HepG2 (cell line): Measurements from ENCODE around the gene CEP89. TPM values are rescaled to one million over a fixed set of nuclear protein-coding genes. Genes with fewer than 3 reads are reported as not detected.

Source experiments
- ATAC-seq: fragments of 200-7000 bp; cut with Tn5 transposase; 3 replicates; pipeline ENCODE4 v1.9.1; 2020; ENCODE audit warnings: mild to moderate bottlenecking, moderate library complexity
- BruUV-seq: library from RNA; stranded (reverse); fragments of 400-500 nt; replicated peaks from 2 replicates; lab custom pipeline; 2021; lab: Mats Ljungman, UMichigan
- CTCF ChIA-PET: fragments of 300-600 bp; formaldehyde crosslinking; extraction: SDS; loops from one replicate; lab custom pipeline; 2021; ENCODE audit warnings: low total read pairs, inconsistent platforms, low intra/inter-chr PET ratio; lab: Yijun Ruan, JAX
- POLR2A ChIA-PET: fragments of 350-600 bp; sonication (Branson Sonifier 250); formaldehyde crosslinking; loops from one replicate; lab custom pipeline; 2020; ENCODE audit warnings: antibody characterized with exemption, inconsistent platforms; lab: Yijun Ruan, JAX
- DNase-seq: peaks from one replicate; pipeline ENCODE4 v3.0.0-alpha.2; 2015; ENCODE audit warnings: low spot score
- FAIRE-seq: peaks from 3 replicates; lab custom pipeline; 2011; peaks lifted over from hg19 to GRCh38; lab: Jason Lieb, UNC
- H2AFZ ChIP-seq: one replicate; pipeline ENCODE4 v1.6.1; 2011; ENCODE audit warnings: low read length, inconsistent platforms
- H3K27ac ChIP-seq: fragments of 300-600 bp; 3 replicates; pipeline ENCODE4 v1.8.0; 2011; ENCODE audit warnings: mixed run types, mild to moderate bottlenecking, mixed read lengths, low read length, inconsistent platforms; ENCODE audit not compliant: insufficient read depth; ENCODE audit errors: extremely low read length
- H3K27me3 ChIP-seq, 2 experiments: fragments of 200-600 bp in 1 of 2; 2 replicates in 1 of 2; 3 replicates in 1 of 2; pipeline versions ENCODE4 v1.6.0 to v1.8.0; 2011; ENCODE audit warnings: low read length in 2 of 2, mild to moderate bottlenecking in 2 of 2, moderate library complexity in 2 of 2, inconsistent platforms in 1 of 2; ENCODE audit not compliant: insufficient read depth in 2 of 2, control insufficient read depth in 1 of 2
- H3K36me3 ChIP-seq, 2 experiments: fragments of 200-600 bp in 1 of 2; replicated peaks in 1 of 2; 2 replicates in 1 of 2; 3 replicates in 1 of 2; pipeline versions ENCODE4 v1.5.1 to v1.8.0; 2011; ENCODE audit warnings: low read length in 2 of 2, inconsistent platforms in 1 of 2; ENCODE audit not compliant: insufficient read depth in 2 of 2, control insufficient read depth in 1 of 2
- H3K4me1 ChIP-seq: 2 replicates; pipeline ENCODE4 v1.5.1; 2012; ENCODE audit warnings: low read length, inconsistent platforms; ENCODE audit not compliant: insufficient read depth
- H3K4me2 ChIP-seq: 2 replicates; pipeline ENCODE4 v1.6.0; 2011; ENCODE audit warnings: low read depth, low read length, inconsistent platforms
- H3K4me3 ChIP-seq, 3 experiments: fragments of 200-600 bp in 1 of 3; sonication (generic), shearing (Covaris generic) in 1 of 3; replicated peaks in 1 of 3; 2 replicates each; pipeline ENCODE4 v1.5.1; 2011 to 2016; ENCODE audit warnings: low read length in 3 of 3, inconsistent platforms in 2 of 3, low read depth in 2 of 3, mild to moderate bottlenecking in 2 of 3, control low read depth in 1 of 3, mixed read lengths in 1 of 3; ENCODE audit not compliant: insufficient read depth in 1 of 3
- H3K79me2 ChIP-seq: one replicate; pipeline ENCODE4 v1.6.1; 2011; ENCODE audit warnings: low read length, inconsistent platforms; ENCODE audit not compliant: insufficient read depth
- H3K9ac ChIP-seq: 2 replicates; pipeline ENCODE4 v1.6.0; 2011; ENCODE audit warnings: mild to moderate bottlenecking, low read depth, low read length, inconsistent platforms; ENCODE audit not compliant: insufficient read depth
- H3K9me3 ChIP-seq: 2 replicates; pipeline ENCODE4 v1.5.1; 2012; ENCODE audit warnings: mild to moderate bottlenecking, low read length
- H4K20me1 ChIP-seq: 2 replicates; pipeline ENCODE4 v1.6.0; 2011; ENCODE audit warnings: inconsistent platforms, mild to moderate bottlenecking, low read length, moderate library complexity; ENCODE audit not compliant: insufficient read depth
- GLI4 ChIP-seq: sonication (generic); formaldehyde crosslinking; IDR thresholded peaks from 2 replicates; pipeline ENCODE4 v1.5.1; 2020; ENCODE audit warnings: missing genetic modification reagents, mild to moderate bottlenecking, moderate library complexity, borderline replicate concordance
- KDM3A ChIP-seq: IDR thresholded peaks from 2 replicates; pipeline ENCODE4 v1.6.1; 2018; ENCODE audit warnings: low read depth, missing compliant biosample characterization
- NFIC ChIP-seq: IDR thresholded peaks from 2 replicates; pipeline ENCODE4 v1.6.1; 2012; ENCODE audit warnings: mild to moderate bottlenecking, low read length, inconsistent platforms
- ZNF629 ChIP-seq: sonication (generic); formaldehyde crosslinking; conservative IDR thresholded peaks from 2 replicates; pipeline ENCODE4 v1.5.0; 2020; ENCODE audit warnings: missing genetic modification reagents
- ZNF879 ChIP-seq: sonication (generic); formaldehyde crosslinking; IDR thresholded peaks from 2 replicates; pipeline ENCODE4 v1.8.1; 2023; ENCODE audit warnings: missing genetic modification reagents
- WGBS: methylation state at CpG from one replicate; pipeline ENCODE4 v1.1.6; 2017; ENCODE audit warnings: low lambda C conversion rate; 5-methylcytosine and 5-hydroxymethylcytosine counted together
- in situ Hi-C: cut with HindIII; loops from 2 replicates; pipeline ENCODE4 v1.10.0; 2017; ENCODE audit warnings: low pct_unique_long_range_greater_than_20kb; ENCODE audit not compliant: extremely low pct_ligation_motif_present
- intact Hi-C: fragments of 100-400 bp; cut with micrococcal nuclease; formaldehyde crosslinking; loops from one replicate; pipeline ENCODE4 v1.10.0; 2022; ENCODE audit not compliant: unreplicated experiment
- polyA plus RNA-seq, 8 experiments: library from polyadenylated mRNA; depleted of rRNA in 3 of 8; stranded (reverse) in 7 of 8; unstranded in 1 of 8; fragments of >200 nt; fragmentation: Illumina TruSeq in 4 of 8; extraction: Trizol in 4 of 8; gene quantifications; 2 replicates each; pipeline versions ENCODE4 v1.2.1 to v1.2.3, GENCODE V29; 2011 to 2016; ENCODE audit warnings: low read depth in 4 of 8, missing spikeins in 1 of 8, mixed read lengths in 1 of 8; ENCODE audit not compliant: insufficient read depth in 1 of 8
- total RNA-seq, 5 experiments: library from RNA; depleted of rRNA; stranded (reverse); fragments of >200 nt; fragmentation: Illumina TruSeq; extraction: Trizol; gene quantifications; 2 replicates each; pipeline ENCODE4 v1.2.3, GENCODE V29; 2016; ENCODE audit warnings: low read depth in 1 of 5

The CEP89 gene
- total and polyA plus RNA-seq, 2 of the 13 experiments (the other 11 are each of a cell fraction or from before 2014, with no cell fraction given) = 7.2 to 10.9 TPM

DNA sequence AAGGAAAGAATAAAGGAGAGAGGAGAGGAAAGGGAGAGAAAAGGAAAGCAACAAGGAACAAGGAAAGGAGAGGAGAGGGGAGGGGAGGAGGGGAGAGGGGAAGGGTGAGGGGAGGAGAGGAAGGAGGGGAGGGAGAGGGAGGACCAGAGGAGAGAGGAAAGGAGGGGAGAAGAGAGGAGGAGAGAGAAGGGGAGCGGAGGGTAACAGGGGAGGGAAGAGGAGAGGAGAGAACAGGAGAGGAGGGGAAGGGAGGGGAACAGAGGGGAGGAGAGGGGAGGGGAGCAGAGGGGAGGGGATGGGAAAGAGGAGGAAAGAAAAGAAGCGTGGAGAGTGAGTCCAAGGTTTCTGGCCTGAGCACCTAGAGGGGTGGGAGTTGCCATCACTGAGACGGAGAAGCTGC, 27.0 kb upstream of the CEP89 start:
- H3K27me3 ChIP-seq = no peaks in the 10 kb centered on the region
- no peak overlapping the region for H2AFZ ChIP-seq
- no peaks in the 10 kb centered on the region for H3K4me1 ChIP-seq
- intact Hi-C loops (no loop called here), in situ Hi-C loops (no loop called here)
- H3K9me3 ChIP-seq = no peaks in the 10 kb centered on the region
- H3K36me3 ChIP-seq = peaks cover 15 to 46% of the 10 kb centered on the region in 2 experiments
- ATAC-seq = no peak
- no TSS peak for BruUV-seq
- H4K20me1 ChIP-seq = no peaks in the 10 kb centered on the region
- WGBS = 95% methylated on average over 3 of the region's 3 CpGs
- no peak overlapping the region for H3K4me2 ChIP-seq
- H3K4me3 ChIP-seq = no peak overlapping the region
- ChIA-PET POLR2A (no interaction called here), CTCF (no interaction called here)
- H3K27ac ChIP-seq = no peak overlapping the region
- no peaks in the 10 kb centered on the region for H3K79me2 ChIP-seq
- TF ChIP-seq GLI4 (CRISPR knock-in tag) = no peak
- TF ChIP-seq NFIC = no peak
- no peak overlapping the region for H3K9ac ChIP-seq
- no peak for DNase-seq
- no peak for FAIRE-seq

- in situ Hi-C loops (no loop called here), intact Hi-C loops (no loop called here)
- ATAC-seq = no peak
- Histone ChIP-seq H3K27me3 (no peaks in the 10 kb centered on the region), H3K27ac (no peak overlapping the region), H3K4me3 (no peak overlapping the region), H4K20me1 (no peaks in the 10 kb centered on the region), H3K9ac (no peak overlapping the region), H3K4me1 (no peaks in the 10 kb centered on the region), H3K36me3 (peaks cover 18 to 46% of the 10 kb centered on the region in 2 experiments), H3K79me2 (no peaks in the 10 kb centered on the region), H2AFZ (no peak overlapping the region), H3K4me2 (no peak overlapping the region), H3K9me3 (no peaks in the 10 kb centered on the region)
- POLR2A ChIA-PET = no interaction called here
- FAIRE-seq = no peak
- 96% methylated on average over 14 of the region's 14 CpGs for WGBS
- CTCF ChIA-PET = no interaction called here
- no peak for DNase-seq
- peak; percentile 58 for TF ChIP-seq ZNF629 (CRISPR knock-in tag)
- no peak for TF ChIP-seq ZNF879 (CRISPR knock-in tag)
- no peak for TF ChIP-seq KDM3A (CRISPR knock-in tag)
- BruUV-seq = TSS peak; percentile 43
Observed at GRCh38 chr19:32997716-32998355, 26.1 kb upstream of the CEP89 start.
